Measurements from ENCODE around the gene TIMP4.

The TIMP4 gene

DNA sequence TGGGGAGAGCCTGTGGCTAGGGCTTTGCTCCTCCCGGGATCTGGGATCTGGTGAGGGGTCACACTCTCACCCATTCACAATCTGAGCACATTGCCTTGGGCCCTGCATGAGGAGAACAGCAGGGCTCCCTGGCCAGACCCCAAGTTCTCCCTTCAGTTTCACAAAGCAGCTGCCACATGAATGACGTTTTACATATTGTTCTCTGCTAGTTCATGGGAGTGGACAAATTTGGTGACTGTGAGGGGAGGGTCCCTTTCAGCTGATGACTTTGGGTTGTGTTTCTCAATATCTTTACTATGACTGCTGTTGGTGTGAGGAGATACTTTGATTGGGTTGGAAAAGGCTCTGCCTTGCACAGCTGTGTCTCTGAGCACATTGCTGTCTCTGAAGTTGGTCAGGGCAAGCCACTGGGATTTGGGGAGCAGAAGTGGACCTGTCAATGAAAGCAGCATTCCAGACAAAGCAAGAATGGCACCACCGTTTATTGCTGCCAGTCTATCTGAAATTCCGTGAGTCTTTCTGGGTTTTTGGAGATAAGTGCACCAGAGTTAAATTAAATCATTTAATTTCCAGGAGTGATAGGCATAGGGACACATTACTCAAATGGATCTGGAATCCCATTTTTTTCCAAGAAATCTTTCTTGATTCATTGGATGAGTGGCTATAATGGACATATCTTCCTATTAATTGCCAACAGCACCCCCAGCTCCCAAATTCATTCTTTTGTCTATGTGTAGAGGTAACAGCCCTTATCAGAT lies 10.3 kb downstream of the TIMP4 start:
- no peak for DNase-seq (ENCODE audit: extremely low read depth, low read depth)

DNA sequence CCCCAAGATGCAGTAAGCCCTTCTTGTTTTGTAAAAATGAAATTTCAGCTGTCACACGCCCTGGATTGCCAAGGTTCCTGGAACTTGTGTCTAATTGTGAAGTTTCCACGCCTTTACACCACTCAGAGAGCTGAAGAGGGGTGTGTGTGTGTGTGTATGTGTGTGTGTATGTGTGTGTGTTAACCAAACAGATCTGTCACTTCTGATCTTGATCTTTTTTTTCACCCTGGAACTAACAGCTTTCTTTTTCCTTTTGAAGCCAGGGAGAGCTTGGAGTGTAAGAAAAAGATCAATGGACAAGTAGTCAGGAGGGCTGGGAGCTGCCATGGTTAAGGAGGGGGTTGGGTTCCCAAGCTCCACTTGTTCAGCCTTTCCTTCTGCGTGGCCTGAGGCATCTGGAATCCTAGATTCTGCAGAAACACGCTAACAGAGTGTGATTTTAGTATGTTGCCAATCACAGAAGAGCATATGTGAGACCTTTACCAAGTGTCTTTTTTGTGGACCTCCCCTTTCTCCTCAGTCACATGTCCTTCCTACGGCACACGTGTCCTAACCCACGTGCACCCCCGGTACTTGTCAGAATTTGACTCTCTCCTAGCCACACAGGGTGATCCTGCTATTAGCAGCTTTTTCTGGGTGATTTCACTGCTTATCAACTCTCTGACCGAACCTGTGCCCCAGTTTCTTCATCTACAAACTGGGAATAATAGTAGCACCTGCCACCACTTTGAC lies 11.5 kb downstream of the TIMP4 start:
- TF ChIP-seq, protein P1, sequence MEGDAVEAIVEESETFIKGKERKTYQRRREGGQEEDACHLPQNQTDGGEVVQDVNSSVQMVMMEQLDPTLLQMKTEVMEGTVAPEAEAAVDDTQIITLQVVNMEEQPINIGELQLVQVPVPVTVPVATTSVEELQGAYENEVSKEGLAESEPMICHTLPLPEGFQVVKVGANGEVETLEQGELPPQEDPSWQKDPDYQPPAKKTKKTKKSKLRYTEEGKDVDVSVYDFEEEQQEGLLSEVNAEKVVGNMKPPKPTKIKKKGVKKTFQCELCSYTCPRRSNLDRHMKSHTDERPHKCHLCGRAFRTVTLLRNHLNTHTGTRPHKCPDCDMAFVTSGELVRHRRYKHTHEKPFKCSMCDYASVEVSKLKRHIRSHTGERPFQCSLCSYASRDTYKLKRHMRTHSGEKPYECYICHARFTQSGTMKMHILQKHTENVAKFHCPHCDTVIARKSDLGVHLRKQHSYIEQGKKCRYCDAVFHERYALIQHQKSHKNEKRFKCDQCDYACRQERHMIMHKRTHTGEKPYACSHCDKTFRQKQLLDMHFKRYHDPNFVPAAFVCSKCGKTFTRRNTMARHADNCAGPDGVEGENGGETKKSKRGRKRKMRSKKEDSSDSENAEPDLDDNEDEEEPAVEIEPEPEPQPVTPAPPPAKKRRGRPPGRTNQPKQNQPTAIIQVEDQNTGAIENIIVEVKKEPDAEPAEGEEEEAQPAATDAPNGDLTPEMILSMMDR (IDR thresholded peaks at IDR 0.05; ENCODE audit: low read depth, low read length): no peak
- DNase-seq (ENCODE audit: extremely low read depth, low read depth): no peak

More for the DNA sequence above, 10.3 kb downstream of the TIMP4 start:
- TF ChIP-seq, protein P1 (IDR thresholded peaks at IDR 0.05; ENCODE audit: low read depth, low read length): no peak

DNA sequence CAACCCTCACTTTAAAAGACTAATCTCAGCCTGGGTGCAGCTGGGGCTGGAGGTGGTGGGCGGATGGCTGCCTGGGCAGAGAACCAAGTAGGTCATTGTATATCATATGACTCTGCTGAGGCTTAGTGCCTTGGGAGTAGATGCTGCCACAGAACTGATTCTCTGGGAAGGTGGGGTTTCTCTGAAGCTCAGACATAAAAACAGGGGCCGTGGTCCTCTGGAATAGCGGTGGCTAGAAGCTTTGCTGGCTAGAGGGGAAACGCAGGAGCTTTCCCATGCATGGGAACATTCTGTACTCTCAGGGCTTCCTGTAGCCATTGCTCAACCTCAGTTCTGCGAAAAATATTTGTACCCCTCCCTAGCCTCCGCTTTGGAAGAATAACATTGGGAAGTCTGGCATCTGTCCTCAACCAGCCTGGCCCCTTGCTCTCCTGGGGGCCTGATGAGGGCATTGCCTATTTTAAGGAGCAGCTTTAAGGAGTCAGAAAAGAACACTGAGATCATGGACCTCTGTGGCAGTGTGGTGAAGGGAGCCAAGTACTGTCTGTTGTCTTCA lies 14.7 kb downstream of the TIMP4 start:
- TF ChIP-seq, protein P1 (IDR thresholded peaks at IDR 0.05; ENCODE audit: low read depth, low read length): no peak
- no peak for DNase-seq (ENCODE audit: extremely low read depth, low read depth)

- TF ChIP-seq, protein P1 (IDR thresholded peaks at IDR 0.05; ENCODE audit: low read depth, low read length): no peak
- DNase-seq (ENCODE audit: extremely low read depth, low read depth): no peak
Measured at GRCh38 chr3:12142476-12142875, 16.2 kb downstream of the TIMP4 start.

DNA sequence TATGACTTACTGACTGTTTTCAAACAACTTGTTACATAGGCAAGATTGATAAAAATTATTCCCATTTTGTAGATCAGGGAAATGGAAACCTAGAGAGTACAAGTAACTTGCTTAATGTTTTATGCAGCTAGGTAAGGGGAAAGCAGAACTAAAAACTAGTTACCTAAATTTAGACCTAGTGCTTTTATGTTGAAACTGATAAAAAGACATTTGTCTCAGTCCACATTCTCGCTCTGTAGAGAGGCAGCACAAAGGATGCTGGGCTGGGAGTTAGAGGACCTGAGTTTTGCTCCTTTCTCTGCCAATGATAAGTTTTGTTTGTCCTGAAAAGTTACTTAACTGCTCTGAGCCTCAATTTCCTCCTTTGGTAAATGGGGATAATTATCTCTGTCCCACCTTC lies 17.4 kb downstream of the TIMP4 start:
- DNase-seq (ENCODE audit: extremely low read depth, low read depth): no peak
- TF ChIP-seq, protein P1 (IDR thresholded peaks at IDR 0.05; ENCODE audit: low read depth, low read length): no peak

DNA sequence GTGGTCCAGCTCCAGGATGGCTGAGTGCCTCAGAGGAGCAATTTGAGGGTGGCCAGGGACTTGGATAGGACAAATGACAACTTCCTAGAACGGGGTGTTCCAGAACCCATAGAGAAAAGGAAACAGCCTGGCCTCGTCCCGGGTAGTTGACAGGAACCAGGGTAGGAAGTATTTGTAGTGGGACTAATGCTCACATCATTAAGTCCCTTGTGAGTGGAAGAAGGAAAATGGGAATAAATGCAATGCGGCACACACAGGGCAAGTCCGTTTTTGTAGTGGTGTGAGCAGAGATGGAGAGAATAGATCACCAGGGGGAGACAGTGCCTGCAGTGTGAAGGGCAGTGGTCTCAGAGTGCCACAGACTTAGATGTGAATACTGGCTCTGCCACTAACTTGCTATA lies 19.6 kb downstream of the TIMP4 start:
- DNase-seq (ENCODE audit: extremely low read depth, low read depth): peak; percentile 32
- TF ChIP-seq, protein P1 (IDR thresholded peaks at IDR 0.05; ENCODE audit: low read depth, low read length): peak; percentile 78

- TF ChIP-seq, protein P1 (IDR thresholded peaks at IDR 0.05; ENCODE audit: low read depth, low read length): peak; percentile 46
- DNase-seq (ENCODE audit: extremely low read depth, low read depth): no peak
Measured at GRCh38 chr3:12138044-12138443, 20.7 kb downstream of the TIMP4 start.

All from AG09319 (cell line).